ENCODE data around the gene LMBR1.

- TF ChIP-seq EZH2 (IDR thresholded peaks at IDR 0.05; ENCODE audit: borderline replicate concordance, insufficient read depth, low read length, poor library complexity, severe bottlenecking) (no peak), CTCF (IDR thresholded peaks at IDR 0.05; ENCODE audit: poor library complexity, severe bottlenecking) (no peak), POLR2AphosphoS5 (IDR thresholded peaks at IDR 0.05) (no peak), MXI1 (conservative IDR thresholded peaks at IDR 0.05; ENCODE audit: poor library complexity, severe bottlenecking) (no peak)
Observed at GRCh38 chr7:156854654-156855053, 38.3 kb downstream of the LMBR1 start.
